ENCODE results near the gene LRRC10.

GRCh38 chr12:69585189-69586062 is 25.3 kb downstream of the LRRC10 start, which contains the start of gene CCT2:
- peak; percentile 93 for TF ChIP-seq POLR2A (IDR thresholded peaks at IDR 0.05; ENCODE audit: low read depth, low read length)
- TF ChIP-seq, protein P1, sequence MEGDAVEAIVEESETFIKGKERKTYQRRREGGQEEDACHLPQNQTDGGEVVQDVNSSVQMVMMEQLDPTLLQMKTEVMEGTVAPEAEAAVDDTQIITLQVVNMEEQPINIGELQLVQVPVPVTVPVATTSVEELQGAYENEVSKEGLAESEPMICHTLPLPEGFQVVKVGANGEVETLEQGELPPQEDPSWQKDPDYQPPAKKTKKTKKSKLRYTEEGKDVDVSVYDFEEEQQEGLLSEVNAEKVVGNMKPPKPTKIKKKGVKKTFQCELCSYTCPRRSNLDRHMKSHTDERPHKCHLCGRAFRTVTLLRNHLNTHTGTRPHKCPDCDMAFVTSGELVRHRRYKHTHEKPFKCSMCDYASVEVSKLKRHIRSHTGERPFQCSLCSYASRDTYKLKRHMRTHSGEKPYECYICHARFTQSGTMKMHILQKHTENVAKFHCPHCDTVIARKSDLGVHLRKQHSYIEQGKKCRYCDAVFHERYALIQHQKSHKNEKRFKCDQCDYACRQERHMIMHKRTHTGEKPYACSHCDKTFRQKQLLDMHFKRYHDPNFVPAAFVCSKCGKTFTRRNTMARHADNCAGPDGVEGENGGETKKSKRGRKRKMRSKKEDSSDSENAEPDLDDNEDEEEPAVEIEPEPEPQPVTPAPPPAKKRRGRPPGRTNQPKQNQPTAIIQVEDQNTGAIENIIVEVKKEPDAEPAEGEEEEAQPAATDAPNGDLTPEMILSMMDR (IDR thresholded peaks at IDR 0.05; ENCODE audit: extremely low read depth in 1 of 2, insufficient read depth in 1 of 2, low read depth in 1 of 2, low read length in 2 of 2): peak in 1 of 2 donors; percentile 62
- TF ChIP-seq EZH2 (IDR thresholded peaks at IDR 0.05; ENCODE audit: borderline replicate concordance, low read depth, low read length, severe bottlenecking): no peak
- peak; percentile 46 for TF ChIP-seq MYC (IDR thresholded peaks at IDR 0.05; ENCODE audit: low read depth, low read length)

Data from endothelial cell of umbilical vein (primary cell).